DMS 273 (cell line): ENCODE measurements around the gene SYNDIG1.

ENCODE experiments used
- DNase-seq: peaks from one replicate; lab custom pipeline; 2025; ENCODE audit not compliant: unreplicated experiment; lab: John Stamatoyannopoulos, UW

Gene SYNDIG1

GRCh38 chr20:24470746-24471582 is 1.5 kb downstream of the SYNDIG1 start:
- peak; percentile 69 for DNase-seq

GRCh38 chr20:24472426-24472825 is 3.0 kb downstream of the SYNDIG1 start:
- no peak for DNase-seq

DNA sequence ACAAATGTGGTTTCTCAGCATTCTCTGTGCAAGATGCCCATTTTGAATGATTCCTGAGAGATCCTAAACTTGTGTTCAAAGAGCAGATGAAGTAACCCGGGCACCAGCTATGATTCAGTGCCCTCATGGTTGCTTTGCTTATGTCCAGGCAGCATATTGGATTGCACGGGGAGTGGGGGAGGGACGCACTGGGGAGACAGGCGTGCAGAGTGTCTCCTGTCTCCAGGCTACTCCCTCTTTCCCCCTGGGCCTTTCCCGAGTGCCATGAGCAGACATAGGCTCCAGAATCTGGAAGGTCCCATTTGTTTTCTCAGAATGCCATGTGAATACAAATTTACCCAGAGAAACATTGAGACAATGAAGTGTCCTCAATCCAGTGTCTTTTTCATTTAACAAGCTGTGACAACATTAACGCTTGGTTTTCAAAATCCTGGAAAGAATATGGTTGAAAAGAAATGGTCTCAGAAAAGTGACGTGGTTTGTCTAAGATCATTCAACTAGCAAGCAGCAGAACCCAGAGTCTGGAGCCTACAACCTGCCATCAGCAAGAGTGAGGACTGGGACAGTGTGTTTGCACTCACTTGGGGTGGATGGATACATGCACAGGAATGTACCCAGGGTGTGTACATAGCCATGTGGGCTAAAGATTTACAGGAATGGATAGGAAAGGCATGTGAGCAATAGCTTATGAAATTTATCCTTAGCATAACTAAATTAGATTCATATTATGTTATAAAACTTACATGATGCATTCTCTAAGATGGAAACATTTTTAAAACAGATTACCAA is 4.2 kb downstream of the SYNDIG1 start:
- DNase-seq: peak; percentile 37

DNA sequence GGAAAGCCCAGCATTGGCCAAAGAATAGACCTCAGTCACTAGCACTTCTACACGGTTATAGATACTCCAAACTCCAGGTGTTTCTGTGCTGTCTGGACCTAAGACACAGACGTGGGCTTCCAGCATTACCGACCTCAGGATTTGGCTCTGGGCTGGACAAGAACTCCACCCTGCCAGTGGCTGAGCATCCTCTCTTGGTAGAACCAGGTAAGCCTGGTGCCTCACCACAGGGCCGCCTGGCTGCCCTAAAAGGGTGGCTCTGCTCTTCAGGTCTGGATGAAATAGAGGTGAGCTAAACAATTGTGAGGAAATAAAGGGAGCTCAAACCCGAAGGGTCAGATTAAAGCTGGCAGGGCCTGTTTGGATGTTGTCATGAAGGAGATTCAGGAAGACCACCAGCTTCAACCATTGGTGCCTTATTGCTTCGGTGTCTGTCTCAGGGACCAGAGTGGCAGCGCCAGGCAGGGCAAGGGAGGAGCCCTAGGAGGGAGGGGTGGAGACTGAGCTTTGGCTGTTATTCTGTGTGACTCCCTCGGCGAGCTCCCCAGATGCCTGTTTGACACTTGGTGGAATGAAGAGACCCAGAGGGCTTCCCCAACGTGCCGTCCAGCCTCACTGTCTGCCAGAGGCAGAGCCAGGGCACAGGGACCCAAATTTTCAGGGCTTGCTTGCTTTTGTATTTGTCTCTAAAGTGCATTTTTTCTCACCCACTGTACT is 8.6 kb downstream of the SYNDIG1 start:
- no peak for DNase-seq

DNA sequence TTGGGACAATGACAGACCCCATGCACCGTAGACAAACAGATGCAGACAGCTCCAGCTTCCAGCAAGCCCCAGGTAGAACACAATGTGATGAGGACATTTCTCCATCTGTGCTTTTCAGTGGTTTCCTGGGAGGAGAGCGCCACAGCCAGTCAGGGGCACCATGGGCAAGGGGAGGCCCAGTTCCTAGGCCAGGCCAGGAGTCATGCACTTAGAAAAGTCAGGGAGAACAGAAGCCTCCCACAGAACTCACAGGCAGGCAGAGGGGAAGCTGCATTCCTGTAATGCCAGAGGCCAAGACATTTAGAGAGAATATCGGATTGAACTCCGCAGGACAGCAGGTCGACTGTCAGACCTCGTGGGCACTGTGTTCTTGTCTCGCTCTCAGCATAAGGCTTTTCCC is 9.2 kb downstream of the SYNDIG1 start:
- no peak for DNase-seq

GRCh38 chr20:24479106-24479505 is 9.7 kb downstream of the SYNDIG1 start:
- no peak for DNase-seq

GRCh38 chr20:24479595-24479994 is 10.2 kb downstream of the SYNDIG1 start:
- no peak for DNase-seq

DNA sequence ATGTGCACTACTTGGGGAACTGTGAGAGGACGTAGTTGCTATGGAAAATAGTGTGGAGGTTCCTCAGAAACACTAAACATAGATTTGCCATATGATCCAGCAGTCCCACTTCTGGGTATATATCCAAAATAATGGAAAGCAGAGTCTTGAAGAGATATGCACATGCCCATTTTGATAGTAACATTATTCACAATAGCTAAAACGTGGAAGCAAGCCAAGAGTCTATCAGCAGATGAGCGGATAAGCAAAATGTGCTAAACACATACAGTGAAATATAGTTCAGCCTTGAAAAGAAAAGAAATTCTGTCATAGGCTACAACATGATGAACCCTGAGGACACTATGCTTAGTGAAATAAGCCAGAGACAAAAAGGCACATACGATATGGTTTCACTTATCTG is 11.1 kb downstream of the SYNDIG1 start:
- no peak for DNase-seq

DNA sequence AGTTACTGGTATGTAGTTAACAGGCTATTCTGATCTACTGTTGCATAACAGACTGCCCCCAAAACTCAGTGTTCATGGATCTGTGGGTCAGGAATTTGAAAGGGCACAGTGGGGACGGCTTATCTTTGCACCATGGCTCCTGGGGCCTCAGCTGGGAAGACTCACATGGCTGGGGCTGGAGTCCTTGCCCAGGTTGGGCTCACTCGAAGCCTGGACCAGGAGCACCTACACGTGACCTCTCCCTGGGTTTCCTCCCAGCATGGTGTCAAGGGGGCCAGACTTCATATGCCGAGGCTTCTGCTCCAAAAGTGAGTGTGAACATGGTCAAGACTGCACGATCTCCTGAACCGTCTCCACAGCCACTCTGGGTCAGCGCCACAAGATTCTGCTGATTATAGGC is 11.7 kb downstream of the SYNDIG1 start:
- DNase-seq: no peak

- DNase-seq: no peak
Observed at GRCh38 chr20:24483435-24484080, 14.1 kb downstream of the SYNDIG1 start.

GRCh38 chr20:24484081-24484450 is 14.6 kb downstream of the SYNDIG1 start:
- DNase-seq: no peak

DNA sequence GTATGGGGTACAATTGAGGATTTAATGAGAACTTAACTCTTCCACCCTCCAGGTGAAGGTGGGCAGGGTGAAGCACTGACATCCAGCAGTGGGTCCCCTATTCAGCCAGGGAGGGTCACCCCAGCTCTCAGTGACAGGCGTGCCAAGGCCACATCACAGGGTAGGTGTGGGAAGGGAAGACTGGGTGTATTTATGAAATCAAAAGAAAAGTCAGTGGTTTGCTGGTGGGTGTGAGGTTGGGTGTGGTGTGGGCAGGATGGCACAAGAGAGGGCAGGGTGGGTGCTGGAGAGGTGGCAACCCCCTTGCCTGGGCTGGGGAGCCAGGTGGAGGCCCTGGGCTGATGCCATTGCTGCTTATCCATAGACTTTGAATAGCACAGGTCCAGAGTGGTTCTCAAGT is 16.6 kb downstream of the SYNDIG1 start:
- no peak for DNase-seq

DNA sequence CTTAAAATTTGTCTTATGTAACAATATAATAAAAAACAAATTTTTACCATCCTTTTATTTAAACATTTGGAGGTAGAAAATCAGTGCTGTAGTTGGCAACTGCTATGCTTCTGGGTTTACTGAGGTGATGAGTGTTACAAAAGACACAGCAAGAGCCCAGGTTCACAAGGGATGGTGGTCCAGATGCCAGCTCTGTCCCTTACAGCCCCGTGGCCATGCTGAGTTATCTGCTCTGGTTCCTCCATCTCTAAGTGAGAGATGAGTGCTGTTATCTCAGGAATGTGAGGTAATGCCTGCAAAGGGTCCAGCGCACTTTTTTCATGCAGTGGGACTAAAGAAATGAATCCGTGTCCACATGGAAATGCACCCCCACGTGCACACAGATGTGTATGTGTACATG is 17.8 kb downstream of the SYNDIG1 start:
- no peak for DNase-seq

DNA sequence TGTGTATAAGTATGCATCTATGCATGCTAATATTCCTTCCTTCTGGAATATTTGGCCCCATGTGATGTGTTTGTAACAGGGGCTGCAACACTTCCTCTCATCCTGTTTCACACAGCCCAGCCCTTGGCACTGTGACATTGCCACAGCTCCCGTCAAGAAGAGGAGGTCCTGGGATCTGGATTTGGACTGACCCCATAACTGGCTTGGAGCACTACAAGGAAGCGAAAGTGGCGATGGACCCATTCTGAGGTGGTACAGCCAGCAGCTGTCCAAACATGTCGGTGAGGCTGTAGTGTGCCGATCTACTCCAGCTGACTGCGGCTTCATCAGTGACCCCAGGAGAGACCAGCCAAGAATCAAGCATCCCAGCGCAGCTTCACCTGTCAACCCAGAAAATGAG is 18.2 kb downstream of the SYNDIG1 start:
- DNase-seq: no peak

DNA sequence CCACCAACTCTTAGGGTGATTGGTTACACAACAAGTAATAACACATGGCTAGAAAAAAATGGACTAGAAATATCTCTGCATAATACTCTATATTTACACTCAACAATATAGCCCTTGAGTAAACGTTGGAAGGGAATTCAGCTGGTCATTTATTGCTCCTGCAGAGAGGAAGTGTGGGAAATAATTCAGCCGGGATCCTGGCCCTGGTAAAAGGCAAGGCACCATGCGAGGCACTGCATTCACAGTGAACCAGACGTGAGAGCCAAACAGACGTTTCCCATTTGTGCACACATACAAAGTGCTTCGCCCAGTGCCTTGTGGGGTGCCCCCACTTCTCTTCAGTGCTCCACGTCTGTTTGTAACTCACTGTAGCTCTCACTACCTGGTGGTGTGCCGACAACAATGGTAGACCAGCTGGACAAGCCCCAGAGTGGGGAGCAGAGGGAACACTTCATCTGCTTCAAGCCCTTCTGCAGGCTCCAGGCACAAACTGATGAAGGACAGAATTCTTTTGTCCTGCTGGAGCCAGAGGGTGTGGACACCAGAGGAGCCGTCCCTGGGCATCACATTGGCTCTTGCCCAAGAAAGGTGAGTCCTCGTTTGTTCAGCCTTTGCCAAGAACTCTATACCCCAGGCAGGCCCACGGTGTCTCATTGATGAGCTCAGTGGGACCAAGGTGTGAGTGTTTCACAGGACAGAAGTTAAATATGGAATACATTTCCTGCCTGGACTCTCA is 18.8 kb downstream of the SYNDIG1 start:
- no peak for DNase-seq

DNA sequence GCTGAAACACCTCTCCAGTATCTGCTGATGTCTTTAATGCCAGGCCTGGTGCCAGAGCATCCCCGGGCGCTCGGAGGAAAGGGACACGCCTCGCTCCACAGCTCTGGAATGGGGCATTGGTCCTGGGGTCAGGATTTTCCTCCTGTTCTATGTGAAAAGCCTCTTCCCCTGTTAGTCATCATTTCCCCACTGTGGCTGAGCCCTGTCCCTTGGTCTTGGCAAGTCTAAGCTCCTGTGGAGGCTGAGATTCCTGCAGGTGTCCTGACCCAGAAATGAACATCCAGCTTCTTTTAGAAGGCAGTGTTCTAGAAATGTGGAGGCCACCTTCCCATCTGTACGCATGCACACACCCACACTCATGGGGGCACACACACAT is 19.4 kb downstream of the SYNDIG1 start:
- DNase-seq: no peak

DNA sequence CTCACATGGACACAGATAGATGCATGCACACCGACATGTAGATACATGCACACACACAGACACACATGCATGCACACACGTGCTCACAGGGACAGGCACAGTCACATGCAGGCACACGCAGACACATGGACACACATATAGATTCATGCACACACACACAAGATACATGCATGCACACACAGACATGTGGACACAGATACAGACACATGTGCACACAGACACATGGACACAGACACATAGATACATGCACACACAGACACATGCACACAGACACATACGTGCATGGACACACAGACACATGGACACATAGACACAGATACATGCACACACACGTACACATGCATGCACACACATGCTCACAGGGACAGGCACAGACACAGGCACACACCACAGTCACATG is 19.8 kb downstream of the SYNDIG1 start:
- no peak for DNase-seq

DNA sequence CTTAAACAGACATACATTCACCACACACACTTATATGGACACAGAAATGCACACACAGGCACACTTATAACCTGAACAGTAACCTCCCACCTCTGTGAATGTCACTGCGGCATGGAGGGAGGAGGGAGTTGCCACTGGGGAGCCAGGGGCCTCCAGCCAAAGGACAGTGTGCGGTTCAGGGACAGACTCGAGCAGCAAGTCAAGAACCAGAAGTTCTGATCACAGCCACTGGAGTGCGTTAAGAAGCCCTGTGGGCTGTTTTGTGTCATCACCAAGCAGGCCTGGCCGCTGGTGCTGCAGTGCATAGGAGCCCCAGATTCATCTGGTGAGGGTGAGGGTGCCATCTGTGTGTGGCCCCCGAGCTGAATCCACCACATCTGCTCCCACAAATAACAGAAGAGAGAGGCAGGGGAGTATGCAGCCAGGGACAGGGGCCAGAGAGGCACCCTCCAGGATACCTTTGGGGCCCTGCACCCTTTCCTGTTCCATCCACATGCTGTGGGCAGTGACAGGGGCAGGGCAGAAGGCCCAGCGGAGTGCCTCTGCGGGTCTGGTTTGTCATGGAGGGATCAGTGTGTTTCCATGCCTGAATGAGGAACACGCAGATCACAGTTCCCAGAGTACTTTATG is 20.3 kb downstream of the SYNDIG1 start:
- no peak for DNase-seq

GRCh38 chr20:24490598-24490997 is 21.2 kb downstream of the SYNDIG1 start:
- no peak for DNase-seq

GRCh38 chr20:24491041-24491756 is 21.8 kb downstream of the SYNDIG1 start:
- DNase-seq: no peak
